Stimulated activated CD8-positive, alpha-beta memory T cell treated with anti-CD3 and anti-CD28 coated beads, Interleukin-12 subunit alpha, Interleukin-12 subunit beta, amount 100 ng/mL, for 4 hours (primary cell): ENCODE results near the gene CHN2.

Experiments used
- DNase-seq: peaks from one replicate; pipeline ENCODE4 v3.0.0-alpha.2; 2020; ENCODE audit warnings: low read depth

Gene CHN2

DNA sequence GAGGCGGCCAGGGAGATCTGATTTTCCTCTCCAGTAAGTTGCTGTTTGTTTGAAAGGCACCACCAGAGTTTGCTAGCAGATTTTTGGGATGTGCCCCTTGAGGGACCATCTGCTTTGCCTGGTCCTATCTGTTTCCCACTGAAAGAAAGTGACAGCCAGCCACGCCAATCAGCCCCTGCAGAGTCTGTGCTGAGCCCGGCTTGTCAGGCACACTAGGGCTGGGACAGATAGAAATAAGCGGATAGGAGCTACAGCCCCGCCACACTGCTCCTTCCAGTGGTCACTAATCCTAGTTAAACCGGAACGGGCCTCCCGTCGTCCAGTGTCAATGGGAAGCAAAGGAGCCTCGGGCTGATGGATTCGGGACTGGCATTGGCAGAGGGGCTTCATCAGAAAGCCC, 207.2 kb downstream of the CHN2 start:
- no peak for DNase-seq

- DNase-seq: no peak
Observed at GRCh38 chr7:29405891-29406290, 211.3 kb downstream of the CHN2 start.

DNA sequence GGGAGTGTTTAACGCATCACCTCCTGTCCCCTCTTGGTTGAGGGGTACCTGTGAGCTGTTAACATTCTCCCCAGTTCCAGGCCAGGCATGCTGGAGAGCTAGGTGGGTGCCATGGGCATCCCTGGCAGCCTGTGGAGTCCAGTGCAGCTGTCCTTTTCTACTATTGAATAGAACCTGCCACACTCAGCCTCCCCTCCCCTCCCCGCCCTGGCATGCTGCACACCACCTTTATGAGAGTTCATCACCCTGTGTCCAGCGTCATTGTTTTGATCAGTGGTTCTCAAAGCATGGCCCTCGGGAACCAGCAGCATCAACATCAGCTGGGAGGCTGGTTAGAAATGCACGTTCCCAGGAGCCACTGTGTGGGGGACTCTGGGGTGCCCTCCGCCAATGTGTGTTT, 211.8 kb downstream of the CHN2 start:
- no peak for DNase-seq

- DNase-seq: no peak
Observed at GRCh38 chr7:29408841-29409243, 214.3 kb downstream of the CHN2 start.

DNA sequence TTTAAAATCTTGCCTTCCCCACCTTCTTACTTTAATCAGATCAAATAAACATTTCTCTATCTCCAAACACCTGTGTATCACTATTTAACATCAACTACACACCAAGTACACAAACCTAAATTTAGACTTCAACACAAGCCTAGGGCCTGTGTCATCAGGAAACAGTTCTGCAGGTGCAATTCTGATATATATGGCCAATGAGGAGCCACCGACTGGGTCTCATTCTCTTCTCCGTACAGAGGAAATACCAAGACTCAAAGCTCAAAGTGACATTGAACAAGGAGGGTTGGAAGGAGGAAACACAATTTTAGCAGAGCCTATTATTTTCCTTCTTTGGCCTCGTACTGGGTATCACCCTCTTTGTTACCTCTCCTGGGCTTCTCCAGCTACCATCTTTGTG, 216.4 kb downstream of the CHN2 start:
- no peak for DNase-seq

DNA sequence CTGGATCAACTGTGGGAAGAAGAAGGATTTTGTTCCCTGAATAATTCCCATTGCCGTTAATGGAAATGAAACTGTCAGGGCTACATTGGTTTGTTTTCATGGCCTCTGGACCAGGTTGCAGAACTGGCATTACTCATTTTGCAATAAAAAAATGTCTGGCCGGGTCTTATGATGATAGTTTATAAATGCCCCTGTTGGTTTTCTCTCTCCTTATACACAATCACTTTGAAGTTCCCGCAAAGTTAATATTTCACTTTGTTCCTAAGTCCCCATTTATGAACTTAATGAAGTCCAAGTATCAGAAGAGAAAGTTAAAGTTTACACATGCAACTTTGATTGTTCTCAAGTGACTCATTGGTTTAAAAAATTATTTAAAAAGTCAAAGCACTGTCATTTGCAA, 218.3 kb downstream of the CHN2 start:
- DNase-seq: no peak

DNA sequence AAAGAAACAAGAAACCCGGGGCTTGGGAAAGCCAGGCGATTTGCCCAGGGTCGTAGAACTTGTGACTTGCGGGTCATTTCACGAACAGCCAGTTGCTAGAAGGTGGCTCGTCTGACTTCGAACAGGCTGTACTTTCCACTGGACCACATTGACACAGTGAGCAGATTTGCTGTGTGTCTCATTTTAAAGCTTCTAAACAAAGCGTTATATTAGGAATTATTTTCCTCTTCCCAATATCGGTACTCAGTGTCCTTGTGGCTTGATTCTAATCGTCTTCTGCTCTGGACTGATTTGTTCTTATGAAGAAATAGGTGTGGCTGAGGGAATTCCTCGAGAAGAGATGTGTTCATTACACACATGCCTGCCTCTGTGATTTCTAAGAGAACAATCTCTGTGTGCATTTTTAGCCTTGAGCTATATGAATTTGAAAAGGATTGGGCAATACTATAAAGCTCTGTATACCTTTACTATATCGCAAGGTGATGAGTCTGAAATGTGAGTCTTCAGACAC, 219.1 kb downstream of the CHN2 start:
- DNase-seq: no peak

- DNase-seq: no peak
Observed at GRCh38 chr7:29414216-29414615, 219.6 kb downstream of the CHN2 start.

GRCh38 chr7:29415215-29415614, 220.6 kb downstream of the CHN2 start:
- DNase-seq: no peak

DNA sequence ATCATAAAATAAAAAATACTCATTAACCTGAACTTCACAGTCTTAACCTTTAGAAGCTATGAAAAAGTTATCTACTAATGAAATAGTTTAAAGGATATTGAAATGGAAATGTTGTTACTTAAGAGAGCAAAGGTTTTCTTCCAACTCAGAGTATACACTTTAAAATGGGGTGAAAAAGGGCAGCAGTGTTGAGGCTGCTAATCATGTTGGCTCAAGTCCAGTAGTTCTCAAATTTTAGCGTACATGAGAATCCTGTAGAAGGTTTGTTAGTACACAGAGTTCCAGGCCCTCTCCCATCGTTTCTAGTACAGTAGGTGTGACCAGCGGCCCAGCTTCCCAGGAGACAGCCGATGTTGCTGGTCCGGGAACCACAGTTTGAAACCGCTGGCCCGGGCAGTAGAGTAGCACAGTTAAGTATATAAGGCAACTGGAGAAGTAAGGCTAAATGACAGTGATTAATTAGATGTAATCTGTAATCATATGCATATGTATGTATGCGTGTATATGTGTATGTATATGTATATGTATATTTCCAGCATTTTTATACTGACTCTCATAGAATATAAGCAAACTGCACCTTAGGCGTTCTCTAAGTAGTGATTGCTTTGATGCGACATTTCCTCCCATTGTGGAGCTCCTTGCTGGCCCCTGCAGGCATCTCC, 221.8 kb downstream of the CHN2 start:
- DNase-seq: no peak

DNA sequence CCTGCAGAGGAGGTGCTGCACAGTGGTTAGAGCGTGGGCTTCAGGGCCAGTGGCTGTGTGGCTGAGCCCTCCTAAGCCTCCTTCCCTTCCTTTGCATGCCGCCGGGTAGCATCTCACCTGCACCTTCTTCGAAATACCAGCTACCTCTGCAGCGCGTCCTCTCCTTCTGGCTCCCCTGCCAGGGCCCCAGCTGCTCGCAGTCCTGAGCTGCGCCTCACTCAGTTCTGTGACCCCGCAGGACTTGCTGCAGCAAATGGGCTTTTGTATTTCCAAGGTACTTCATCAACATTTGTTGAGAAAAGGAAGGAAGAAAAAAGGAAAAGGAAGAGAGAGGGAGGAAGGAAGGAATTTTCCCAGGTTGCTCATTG, 222.3 kb downstream of the CHN2 start:
- no peak for DNase-seq

GRCh38 chr7:29418056-29418455, 223.5 kb downstream of the CHN2 start:
- no peak for DNase-seq

DNA sequence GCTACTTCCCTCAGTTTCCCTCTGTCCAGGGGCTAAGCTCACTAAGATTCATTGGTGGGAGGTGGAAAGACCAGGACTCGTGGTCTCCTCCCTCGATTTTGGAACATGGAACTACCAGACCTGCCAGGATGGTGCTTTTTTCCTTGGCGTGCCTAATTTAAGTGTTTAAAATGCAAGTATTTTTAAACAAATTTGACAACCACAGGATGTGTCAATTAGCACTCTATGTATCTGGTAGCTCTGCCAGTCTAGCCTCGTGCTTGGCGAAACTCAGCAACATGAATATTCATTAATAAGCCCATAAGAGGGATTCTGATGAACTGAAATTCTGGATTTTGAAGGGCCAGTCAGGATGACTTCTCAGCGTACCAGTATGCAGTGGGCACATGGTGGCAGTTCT, 224.1 kb downstream of the CHN2 start:
- DNase-seq: no peak

GRCh38 chr7:29420011-29420410, 225.4 kb downstream of the CHN2 start:
- DNase-seq: no peak

DNA sequence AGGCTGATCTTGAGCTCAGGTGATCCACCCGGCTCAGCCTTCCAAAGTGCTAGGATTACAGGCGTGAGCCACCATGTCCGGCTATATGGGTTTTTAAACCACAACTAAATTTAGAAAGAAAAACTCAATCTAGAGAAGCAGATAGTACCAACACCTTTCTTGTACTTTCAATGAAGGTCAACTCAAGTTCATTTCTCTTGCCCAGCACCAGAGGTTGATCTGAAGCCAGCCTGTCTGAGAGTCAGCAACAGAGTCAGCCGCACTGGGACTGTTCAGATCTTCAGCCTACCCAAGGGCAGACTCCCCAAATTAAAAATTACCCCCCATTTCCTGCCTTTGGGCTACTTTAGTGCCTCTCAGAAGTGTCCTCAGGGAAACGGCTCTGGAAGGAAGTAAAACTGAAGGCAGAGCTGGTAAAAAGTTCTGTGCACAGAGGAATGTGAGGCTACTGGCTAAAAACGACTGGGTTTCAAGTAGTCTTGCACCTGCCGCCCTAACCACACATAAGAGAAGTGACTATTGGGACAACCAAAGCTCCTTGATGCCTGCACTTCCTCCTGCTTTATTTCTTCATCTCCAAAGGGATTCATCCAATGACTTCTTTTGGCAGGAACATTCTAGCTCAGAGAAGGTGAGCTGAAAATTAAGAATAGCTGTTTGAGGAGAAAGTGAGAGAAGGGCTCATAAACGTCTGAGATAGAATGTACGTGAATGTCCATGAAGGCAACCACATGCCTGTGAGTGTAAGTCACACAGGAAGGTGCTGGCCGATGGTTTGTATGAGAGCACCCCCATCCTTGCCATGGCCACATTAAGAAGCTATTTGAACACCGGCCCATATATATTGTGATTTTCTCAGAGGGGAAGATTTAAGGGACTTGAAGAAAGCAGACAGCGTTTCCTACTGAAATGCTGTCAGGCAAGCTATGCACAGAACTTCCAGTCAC, 226.7 kb downstream of the CHN2 start:
- DNase-seq: no peak

DNA sequence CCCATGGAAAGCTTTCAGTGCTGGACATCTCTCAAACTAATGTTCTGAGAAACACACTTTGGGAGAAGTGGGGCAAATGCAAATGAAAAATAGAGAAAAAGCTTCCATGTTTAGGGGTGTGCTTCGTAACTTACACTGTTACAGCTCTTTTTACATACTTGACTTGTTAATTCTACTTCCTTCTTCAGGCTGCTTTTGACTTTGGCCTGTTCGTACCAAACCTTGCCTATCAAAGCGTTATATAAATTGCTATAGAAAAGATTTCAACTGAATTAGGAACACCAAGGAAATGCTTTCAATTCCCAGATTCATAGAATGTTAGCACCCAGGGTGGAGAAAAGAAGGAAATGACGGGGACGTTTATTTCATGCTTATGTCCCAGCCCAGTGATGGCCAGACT, 228.3 kb downstream of the CHN2 start:
- DNase-seq: no peak

GRCh38 chr7:29424295-29424983, 229.9 kb downstream of the CHN2 start:
- no peak for DNase-seq

DNA sequence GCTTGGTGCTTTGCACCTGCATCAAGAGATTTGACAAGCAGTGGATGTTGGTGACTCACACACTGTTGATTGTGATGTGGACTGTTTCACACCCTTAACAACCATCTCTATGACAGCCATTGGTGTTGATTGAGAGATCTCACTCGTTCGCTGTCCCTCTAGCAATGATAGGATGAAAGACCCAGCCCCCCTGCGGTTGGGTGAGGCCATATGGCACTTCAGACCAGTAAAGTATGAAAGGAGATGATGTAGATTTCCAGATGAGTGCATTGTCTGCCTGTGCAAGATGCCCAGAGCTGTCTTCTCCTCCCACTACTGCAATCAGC, 230.4 kb downstream of the CHN2 start:
- no peak for DNase-seq

DNA sequence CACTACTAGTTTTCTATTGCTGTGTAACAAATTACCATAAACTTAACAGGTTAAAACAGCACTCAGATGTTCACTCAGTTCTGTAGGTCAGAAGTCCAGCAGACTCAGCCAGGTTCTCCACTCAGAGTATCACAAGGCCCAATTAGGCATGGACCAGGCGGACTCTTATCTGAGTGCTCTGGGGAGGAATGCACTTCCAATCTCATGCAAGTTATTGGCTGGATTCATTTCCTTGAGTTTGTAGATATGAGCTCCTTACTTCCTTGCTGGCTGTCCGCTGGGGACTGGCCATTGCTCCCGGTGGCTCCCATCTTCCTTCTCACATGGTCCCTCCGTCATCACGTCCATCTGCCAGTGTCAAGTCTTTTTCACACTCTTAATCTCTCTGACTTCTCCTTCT, 232.0 kb downstream of the CHN2 start:
- no peak for DNase-seq

- no peak for DNase-seq
Observed at GRCh38 chr7:29429401-29429800, 234.8 kb downstream of the CHN2 start.

DNA sequence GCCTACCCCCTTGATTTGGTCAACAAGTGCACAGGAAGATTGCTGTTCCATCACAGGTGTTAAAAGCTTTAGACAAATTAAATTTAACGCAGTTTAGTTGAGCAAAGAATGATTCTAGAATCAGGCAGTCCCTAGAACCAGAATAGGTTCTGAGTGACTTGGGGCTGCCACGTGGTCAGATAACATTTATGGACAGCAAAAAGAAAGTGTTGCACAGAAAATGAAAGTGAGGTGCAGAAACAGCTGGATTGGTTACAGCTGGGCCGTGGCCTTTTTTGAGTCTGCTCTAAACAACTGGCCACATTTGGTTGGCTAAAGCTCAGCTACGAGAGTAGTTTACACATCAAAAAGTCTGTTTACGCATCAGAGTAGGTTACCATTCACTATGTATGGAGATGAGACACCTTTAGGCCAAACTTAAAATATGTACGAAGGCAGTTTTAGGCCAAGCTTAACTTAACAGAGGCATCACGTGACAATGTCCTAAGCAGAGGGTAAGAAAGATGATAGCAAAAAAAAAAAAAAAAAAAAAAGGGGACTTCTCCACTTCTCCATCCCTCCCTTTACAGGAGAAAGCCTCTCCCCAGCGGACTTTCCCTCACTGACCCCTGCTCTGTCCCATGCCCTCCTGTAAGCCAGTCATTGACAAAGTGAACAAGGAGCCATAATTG, 235.8 kb downstream of the CHN2 start:
- DNase-seq: no peak

GRCh38 chr7:29431686-29432085, 237.1 kb downstream of the CHN2 start:
- no peak for DNase-seq
